ENCODE results near the gene CRYBG3.

CRYBG3 gene

GRCh38 chr3:97860364-97860763 lies 38.6 kb downstream of the CRYBG3 start:
- no peak for TF ChIP-seq CTCF (IDR thresholded peaks at IDR 0.05)
- no peaks in the 10 kb centered on the region for H3K4me1 ChIP-seq
- no peak overlapping the region for H3K27ac ChIP-seq
- H3K4me3 ChIP-seq (ENCODE audit: low read depth, low read length), result no peak overlapping the region
- H2AFZ ChIP-seq, result no peak overlapping the region
- no peaks in the 10 kb centered on the region for H3K27me3 ChIP-seq (ENCODE audit: control insufficient read depth, insufficient read depth, low read length)
- no peak overlapping the region for H3K9ac ChIP-seq
- no peak overlapping the region for H3K4me2 ChIP-seq (ENCODE audit: low read length)
- no peaks in the 10 kb centered on the region for H3K9me3 ChIP-seq (ENCODE audit: control insufficient read depth, low read length)
- H3K36me3 ChIP-seq (ENCODE audit: control insufficient read depth, insufficient read depth, low read length), result no peaks in the 10 kb centered on the region
- H3K79me2 ChIP-seq, result peaks cover under 1% of the 10 kb centered on the region

- Histone ChIP-seq H3K4me1 (no peaks in the 10 kb centered on the region), H3K9ac (no peak overlapping the region), H3K27me3 (ENCODE audit: control insufficient read depth, insufficient read depth, low read length) (no peaks in the 10 kb centered on the region), H3K4me2 (ENCODE audit: low read length) (no peak overlapping the region), H3K79me2 (no peaks in the 10 kb centered on the region), H3K9me3 (ENCODE audit: control insufficient read depth, low read length) (no peaks in the 10 kb centered on the region), H3K4me3 (ENCODE audit: low read depth, low read length) (no peak overlapping the region), H3K27ac (no peak overlapping the region), H2AFZ (no peak overlapping the region), H3K36me3 (ENCODE audit: control insufficient read depth, insufficient read depth, low read length) (no peaks in the 10 kb centered on the region)
- TF ChIP-seq CTCF (IDR thresholded peaks at IDR 0.05), result no peak
Observed at GRCh38 chr3:97862582-97862981, 40.8 kb downstream of the CRYBG3 start.

GRCh38 chr3:97863031-97863430 lies 41.2 kb downstream of the CRYBG3 start:
- H3K4me3 ChIP-seq (ENCODE audit: low read depth, low read length), result no peak overlapping the region
- no peak overlapping the region for H2AFZ ChIP-seq
- H3K4me2 ChIP-seq (ENCODE audit: low read length), result no peak overlapping the region
- no peaks in the 10 kb centered on the region for H3K27me3 ChIP-seq (ENCODE audit: control insufficient read depth, insufficient read depth, low read length)
- H3K27ac ChIP-seq, result no peak overlapping the region
- H3K4me1 ChIP-seq, result no peaks in the 10 kb centered on the region
- no peak overlapping the region for H3K9ac ChIP-seq
- no peaks in the 10 kb centered on the region for H3K36me3 ChIP-seq (ENCODE audit: control insufficient read depth, insufficient read depth, low read length)
- no peak for TF ChIP-seq CTCF (IDR thresholded peaks at IDR 0.05)
- no peaks in the 10 kb centered on the region for H3K79me2 ChIP-seq
- H3K9me3 ChIP-seq (ENCODE audit: control insufficient read depth, low read length), result no peaks in the 10 kb centered on the region

- Histone ChIP-seq H3K27ac (no peak overlapping the region), H3K27me3 (ENCODE audit: control insufficient read depth, insufficient read depth, low read length) (no peaks in the 10 kb centered on the region), H3K4me3 (ENCODE audit: low read depth, low read length) (no peak overlapping the region), H3K9ac (no peak overlapping the region), H3K79me2 (no peaks in the 10 kb centered on the region), H2AFZ (no peak overlapping the region), H3K36me3 (ENCODE audit: control insufficient read depth, insufficient read depth, low read length) (no peaks in the 10 kb centered on the region), H3K9me3 (ENCODE audit: control insufficient read depth, low read length) (no peaks in the 10 kb centered on the region), H3K4me2 (ENCODE audit: low read length) (no peak overlapping the region), H3K4me1 (no peaks in the 10 kb centered on the region)
- no peak for TF ChIP-seq CTCF (IDR thresholded peaks at IDR 0.05)
Observed at GRCh38 chr3:97863775-97864174, 42.0 kb downstream of the CRYBG3 start.

GRCh38 chr3:97871186-97871585 lies 49.4 kb downstream of the CRYBG3 start:
- Histone ChIP-seq H2AFZ (no peak overlapping the region), H3K27ac (no peak overlapping the region), H3K36me3 (ENCODE audit: control insufficient read depth, insufficient read depth, low read length) (no peaks in the 10 kb centered on the region), H3K4me1 (no peaks in the 10 kb centered on the region), H3K79me2 (no peaks in the 10 kb centered on the region), H3K9me3 (ENCODE audit: control insufficient read depth, low read length) (no peaks in the 10 kb centered on the region), H3K9ac (no peak overlapping the region), H3K4me3 (ENCODE audit: low read depth, low read length) (no peak overlapping the region), H3K27me3 (ENCODE audit: control insufficient read depth, insufficient read depth, low read length) (no peaks in the 10 kb centered on the region), H3K4me2 (ENCODE audit: low read length) (no peak overlapping the region)
- TF ChIP-seq CTCF (IDR thresholded peaks at IDR 0.05), result no peak

Data from parathyroid adenoma (tissue), 2 donors.